Prostate gland (tissue), 2 donors: Measurements from ENCODE around the gene WDR20. TPM values are rescaled to one million over a fixed set of nuclear protein-coding genes. Genes with fewer than 3 reads are reported as not detected.

Experiments used
- DNase-seq: peaks from one replicate; pipeline ENCODE4 v3.0.0-alpha.2; 2019; ENCODE audit warnings: low spot score
- H3K27ac ChIP-seq, 2 donors: fragments of 200-600 bp; sonication (generic); 2 replicates each; pipeline ENCODE4 v1.5.1; 2017 to 2019
- H3K27me3 ChIP-seq: fragments of 200-600 bp; sonication (generic); replicated peaks from 2 replicates; pipeline ENCODE4 v1.5.1; 2019; ENCODE audit not compliant: insufficient read depth
- H3K36me3 ChIP-seq, 2 donors: fragments of 200-600 bp; sonication (generic); 1 replicate in 1 of 2; 2 replicates in 1 of 2; pipeline versions ENCODE4 v1.5.1 to v1.8.1; 2017 to 2019
- H3K4me1 ChIP-seq: fragments of 200-600 bp; sonication (generic); replicated peaks from 2 replicates; pipeline ENCODE4 v1.5.1; 2019
- H3K4me3 ChIP-seq, 2 donors: fragments of 200-600 bp; sonication (generic); 2 replicates each; pipeline ENCODE4 v1.5.1; 2017 to 2019
- H3K9me3 ChIP-seq: fragments of 200-600 bp; sonication (generic); 2 replicates; pipeline ENCODE4 v1.5.1; 2017
- CTCF ChIP-seq, 4 experiments: fragments of 200-600 bp in 2 of 4; fragments of 450-650 bp in 2 of 4; sonication (generic) in 2 of 4; IDR thresholded peaks; 1 replicate in 3 of 4; 2 replicates in 1 of 4; pipeline ENCODE4 v1.5.1; 2016 to 2019; ENCODE audit warnings: antibody characterized with exemption in 4 of 4, mild to moderate bottlenecking in 2 of 4, moderate library complexity in 2 of 4
- POLR2A ChIP-seq: fragments of 450-650 bp; IDR thresholded peaks from one replicate; pipeline ENCODE4 v1.6.1; 2016; ENCODE audit warnings: antibody characterized with exemption, mild to moderate bottlenecking
- POLR2AphosphoS5 ChIP-seq: sonication (generic); formaldehyde crosslinking; IDR thresholded peaks from one replicate; pipeline ENCODE4 v1.6.1; 2017; ENCODE audit warnings: antibody characterized with exemption
- whole genome bisulfite sequencing: methylation state at CpG from one replicate; pipeline ENCODE4 v1.1.5; 2018; 5-methylcytosine and 5-hydroxymethylcytosine counted together
- intact Hi-C: fragments of 100-400 bp; cut with DNase I; formaldehyde crosslinking; loops from one replicate; pipeline ENCODE4 v1.14.2; 2022
- total RNA-seq, 2 donors: library from RNA; depleted of rRNA; stranded (reverse); fragments of >200 nt; gene quantifications; one replicate each; pipeline ENCODE4 v1.1.0, GENCODE V29; 2016

Gene WDR20
- total RNA-seq, 2 donors from 2014 or later: 36.6 to 38.6 TPM

DNA sequence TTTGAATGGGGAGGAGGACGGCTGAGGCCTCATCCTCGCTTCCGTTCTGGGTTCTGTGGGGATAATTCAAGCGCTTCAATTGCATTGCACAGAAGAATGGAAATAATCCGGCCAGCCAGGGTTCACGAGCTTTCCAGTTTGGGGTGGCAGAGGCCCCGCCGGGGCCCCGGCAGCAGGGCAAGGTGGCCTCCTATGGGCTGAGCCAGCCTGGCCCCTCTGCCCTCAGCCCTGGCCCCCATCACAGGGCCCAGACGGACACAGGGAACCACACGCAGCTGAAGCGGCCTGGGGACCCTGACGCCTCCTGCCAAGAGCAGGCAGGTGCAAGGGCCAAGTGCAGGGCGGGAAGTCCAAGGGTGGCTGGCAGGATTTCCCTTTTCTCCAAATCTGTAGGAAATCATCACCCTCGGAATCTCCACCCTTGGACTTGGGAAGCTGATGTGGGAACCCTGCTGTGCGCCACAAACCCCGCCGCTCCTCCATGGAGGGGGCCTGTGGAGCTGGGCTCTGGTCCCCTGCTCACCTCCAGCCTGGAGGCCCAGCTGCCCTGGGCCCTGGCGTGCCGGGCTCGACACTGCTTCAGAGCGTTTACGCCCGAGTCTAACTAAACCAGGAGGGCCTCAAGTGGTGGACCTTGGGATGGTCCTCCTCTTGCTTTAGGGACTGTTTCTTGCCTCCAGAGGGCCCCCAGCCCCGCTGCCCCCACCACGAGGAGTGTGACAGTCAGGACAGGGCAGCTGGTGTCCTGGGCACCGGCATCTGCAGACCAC lies 86.8 kb downstream of the WDR20 start:
- H3K4me3 ChIP-seq: no peak overlapping the region
- no peaks in the 10 kb centered on the region for H3K9me3 ChIP-seq
- no peaks in the 10 kb centered on the region for H3K4me1 ChIP-seq
- WGBS: 87% methylated on average over 27 of the region's 27 CpGs
- TF ChIP-seq POLR2AphosphoS5 (no peak), POLR2A (no peak), CTCF (IDR thresholded peaks at IDR 0.05) (no peak)
- H3K27ac ChIP-seq: no peak overlapping the region
- H3K27me3 ChIP-seq: no peaks in the 10 kb centered on the region
- DNase-seq: no peak
- no peaks in the 10 kb centered on the region for H3K36me3 ChIP-seq
- intact Hi-C loops: no loop called here

GRCh38 chr14:102227184-102227964 lies 87.7 kb downstream of the WDR20 start:
- DNase-seq: no peak
- intact Hi-C loops: no loop called here
- 83% methylated on average over 28 of the region's 28 CpGs for WGBS
- Histone ChIP-seq H3K4me3 (no peak overlapping the region), H3K4me1 (no peaks in the 10 kb centered on the region), H3K27ac (no peak overlapping the region), H3K9me3 (no peaks in the 10 kb centered on the region), H3K27me3 (no peaks in the 10 kb centered on the region), H3K36me3 (no peaks in the 10 kb centered on the region)
- TF ChIP-seq POLR2AphosphoS5 (no peak), CTCF (IDR thresholded peaks at IDR 0.05) (no peak), POLR2A (no peak)

GRCh38 chr14:102229071-102229738 lies 89.5 kb downstream of the WDR20 start:
- Histone ChIP-seq H3K4me1 (no peaks in the 10 kb centered on the region), H3K4me3 (no peak overlapping the region), H3K9me3 (no peaks in the 10 kb centered on the region), H3K36me3 (no peaks in the 10 kb centered on the region), H3K27me3 (no peaks in the 10 kb centered on the region), H3K27ac (no peak overlapping the region)
- intact Hi-C loops: no loop called here
- WGBS: 94% methylated on average over 43 of the region's 43 CpGs
- TF ChIP-seq POLR2AphosphoS5 (no peak), POLR2A (no peak), CTCF (IDR thresholded peaks at IDR 0.05) (no peak)
- no peak for DNase-seq

GRCh38 chr14:102229739-102230092 lies 90.0 kb downstream of the WDR20 start:
- intact Hi-C loops: no loop called here
- no peak overlapping the region for H3K27ac ChIP-seq
- H3K27me3 ChIP-seq: no peaks in the 10 kb centered on the region
- TF ChIP-seq POLR2AphosphoS5 (no peak), POLR2A (no peak), CTCF (IDR thresholded peaks at IDR 0.05) (no peak)
- WGBS: 91% methylated on average over 9 of the region's 9 CpGs
- no peak for DNase-seq
- H3K4me1 ChIP-seq: no peaks in the 10 kb centered on the region
- H3K9me3 ChIP-seq: no peaks in the 10 kb centered on the region
- H3K4me3 ChIP-seq: no peak overlapping the region
- H3K36me3 ChIP-seq: no peaks in the 10 kb centered on the region
